HG03558 (cell line): ENCODE measurements around the gene CASP4.
"Not testable (repeated sequence)": the region's sequence is repeated elsewhere in the genome, so short reads cannot be mapped to it uniquely, and the experiment has no call there.

ENCODE experiments used
- ATAC-seq: cut with Tn5 transposase; IDR thresholded peaks from one replicate; pipeline ENCODE4 v1.9.1; 2021; ENCODE audit warnings: moderate number of reproducible peaks; ENCODE audit not compliant: unreplicated experiment; ENCODE audit errors: extremely low read depth

CASP4 gene

DNA sequence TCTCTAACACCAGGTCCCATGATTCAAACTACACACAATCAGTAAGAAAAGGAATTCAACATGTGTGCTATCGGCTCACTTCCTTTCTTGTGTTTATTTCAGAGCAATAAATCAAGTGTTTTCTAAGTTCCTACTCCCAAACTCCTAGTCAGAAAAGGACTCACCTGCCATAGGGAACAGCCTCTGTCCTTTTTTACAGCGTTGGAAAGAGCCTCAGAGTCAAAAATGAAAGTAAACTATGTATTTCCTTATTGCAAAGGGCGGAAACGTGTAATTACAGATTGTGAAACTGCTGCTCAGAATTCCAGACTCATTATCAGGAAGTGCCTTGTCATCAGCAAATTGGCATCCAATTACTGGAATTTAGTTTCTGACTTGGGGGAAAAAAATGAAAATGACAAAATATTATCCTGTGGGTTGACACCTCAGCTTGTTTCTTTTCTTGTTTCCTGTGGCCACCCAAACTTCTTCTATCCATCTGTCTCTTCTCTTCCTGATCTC is at the start of gene CASP4:
TSS of gene CASP4 (minus strand) at position 220 of the 501 bp plus-strand sequence. CDS start at position 171, 49 bp downstream.
- ATAC-seq = peak; percentile 90

DNA sequence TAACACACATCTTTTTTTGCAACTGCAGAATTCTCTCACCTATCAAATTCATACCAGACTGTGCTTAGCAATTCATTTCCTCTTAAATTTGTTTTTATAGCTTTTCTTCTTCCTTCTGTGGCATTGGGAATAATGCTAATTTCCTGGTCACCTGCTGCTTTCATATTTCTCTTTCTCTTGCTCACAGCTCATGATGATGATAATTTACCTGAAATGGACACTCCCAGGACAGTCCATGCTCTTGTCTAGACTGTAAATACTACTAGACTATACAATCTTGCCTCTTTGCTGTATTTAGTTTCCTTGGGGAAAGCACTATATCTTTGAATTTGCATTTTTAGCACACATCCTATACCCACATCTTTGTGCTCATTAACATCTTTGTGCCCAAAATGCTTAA is 39.1 kb upstream of the CASP4 start:
- no peak for ATAC-seq

DNA sequence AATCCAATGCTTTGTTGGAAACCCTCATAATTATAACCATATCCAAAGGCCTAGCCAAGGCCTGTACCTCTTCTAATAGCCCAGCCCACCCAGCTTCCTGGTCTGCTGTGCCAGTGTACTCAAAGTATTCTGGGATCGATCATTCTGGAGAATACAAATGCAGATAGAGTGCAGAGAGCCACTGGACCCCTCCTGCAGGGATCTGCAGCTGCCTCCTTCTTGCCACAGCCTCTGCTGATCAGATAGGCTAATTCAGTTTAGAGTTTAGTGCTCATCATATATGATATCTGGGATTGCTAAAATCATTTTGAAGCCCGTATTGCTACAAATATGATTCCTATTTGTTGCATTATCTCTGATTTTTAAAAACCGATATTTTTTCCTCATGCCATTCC is 37.1 kb upstream of the CASP4 start:
- ATAC-seq = no peak

DNA sequence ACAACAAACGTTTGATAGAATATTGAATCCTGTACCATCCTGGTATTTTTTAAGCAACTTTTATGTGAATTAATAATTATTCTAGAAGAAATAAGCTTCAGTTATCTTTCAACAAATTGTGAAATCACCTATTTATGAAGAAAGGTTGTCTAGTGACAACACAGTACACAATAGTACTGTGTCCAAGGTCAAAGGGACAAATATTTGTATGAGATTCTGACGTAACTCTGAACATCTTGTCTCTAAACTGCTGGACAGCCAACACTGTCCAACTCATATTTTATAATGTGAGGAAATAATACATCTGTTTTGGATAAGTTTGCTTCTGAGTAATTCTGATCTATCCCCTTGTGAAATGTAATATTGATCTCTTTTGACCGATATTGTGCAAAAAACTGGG is 35.6 kb upstream of the CASP4 start:
- ATAC-seq = no peak

GRCh38 chr11:105003151-105003550 is 34.8 kb upstream of the CASP4 start:
- no peak for ATAC-seq

DNA sequence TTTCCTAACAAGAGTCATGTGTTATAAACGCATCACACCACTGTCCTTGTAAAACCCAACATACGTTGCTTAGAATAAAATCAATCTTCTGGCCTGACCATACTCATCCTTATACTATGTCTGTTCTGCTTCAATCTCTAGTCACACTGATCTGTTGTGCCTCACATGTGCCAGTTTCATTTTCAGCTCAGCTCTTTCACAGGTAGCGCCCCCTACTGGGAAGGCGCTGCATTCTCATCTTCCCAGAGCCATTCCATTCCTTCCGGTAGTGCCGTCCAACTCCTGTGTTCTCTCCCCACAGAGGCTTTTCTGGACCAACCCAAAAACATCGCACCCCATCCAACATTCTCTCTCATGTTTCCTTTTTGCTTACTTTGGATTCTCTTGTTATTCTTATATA is 32.4 kb upstream of the CASP4 start:
- ATAC-seq = peak; percentile 87

- no peak for ATAC-seq
These were observed 31.8 kb upstream of the CASP4 start for GRCh38 chr11:105000167-105000566.

- ATAC-seq = no peak
These were observed 31.3 kb upstream of the CASP4 start for GRCh38 chr11:104999721-105000120.

DNA sequence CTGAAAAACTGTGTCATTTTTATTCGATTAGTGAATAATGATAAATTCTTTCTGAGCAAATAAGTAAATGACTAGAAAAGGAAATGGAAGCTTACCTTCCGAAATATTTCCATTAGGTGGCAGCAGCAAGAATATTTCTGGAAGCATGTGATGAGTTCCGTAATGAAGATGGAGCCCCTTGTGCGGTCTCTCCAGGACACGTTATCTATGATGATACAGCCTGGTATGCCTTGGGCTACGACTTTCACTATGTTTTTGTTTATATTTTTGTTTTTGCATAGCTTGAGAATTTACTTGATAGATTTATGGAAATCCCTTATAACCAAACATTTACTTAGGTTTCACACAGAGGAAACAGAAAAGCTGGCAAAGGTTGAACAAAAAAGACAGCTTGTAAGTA is 28.9 kb upstream of the CASP4 start:
- ATAC-seq = no peak

DNA sequence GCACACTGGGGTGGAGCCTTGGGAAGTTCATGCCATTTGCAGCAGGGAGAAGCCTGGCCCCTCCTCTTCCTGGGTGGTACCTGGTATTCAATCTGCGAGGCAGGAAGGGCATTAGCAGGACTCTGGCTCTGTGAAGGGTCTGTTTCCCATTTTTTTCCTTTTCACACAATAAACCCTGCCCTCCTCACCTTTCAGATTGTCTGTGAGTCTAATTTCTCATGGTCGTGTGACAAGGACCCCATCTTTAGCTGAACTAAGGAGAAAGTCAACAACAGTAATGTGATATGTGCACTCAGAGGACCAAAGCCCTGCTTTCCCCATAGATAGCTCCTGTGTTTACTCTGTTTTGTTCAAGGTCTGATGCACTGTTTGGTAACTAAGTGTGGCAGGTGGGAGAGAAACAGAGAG is 26.6 kb upstream of the CASP4 start:
- ATAC-seq = no peak

- ATAC-seq = no peak
These were observed 24.4 kb upstream of the CASP4 start for GRCh38 chr11:104992781-104993180.

- no peak for ATAC-seq
These were observed 23.6 kb upstream of the CASP4 start for GRCh38 chr11:104991994-104992393.

DNA sequence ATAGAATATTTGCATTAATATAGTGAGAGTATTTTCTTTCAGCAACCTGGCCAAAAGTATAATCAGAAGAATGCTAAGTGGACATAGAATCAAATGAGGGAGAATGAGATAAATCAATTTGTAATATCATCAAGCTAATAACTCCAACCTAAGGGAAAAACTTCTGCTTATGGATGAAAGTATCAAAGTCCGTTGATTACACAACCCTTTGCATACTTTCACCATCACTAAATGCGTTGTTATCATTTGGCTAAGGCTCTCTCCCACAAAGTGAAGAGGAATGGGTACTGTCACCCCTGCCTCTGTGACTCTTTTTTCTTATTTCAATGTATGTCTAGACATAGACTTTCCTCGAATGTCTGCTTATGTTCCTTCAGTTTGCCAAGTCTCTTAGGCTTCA is 16.4 kb upstream of the CASP4 start:
- no peak for ATAC-seq

DNA sequence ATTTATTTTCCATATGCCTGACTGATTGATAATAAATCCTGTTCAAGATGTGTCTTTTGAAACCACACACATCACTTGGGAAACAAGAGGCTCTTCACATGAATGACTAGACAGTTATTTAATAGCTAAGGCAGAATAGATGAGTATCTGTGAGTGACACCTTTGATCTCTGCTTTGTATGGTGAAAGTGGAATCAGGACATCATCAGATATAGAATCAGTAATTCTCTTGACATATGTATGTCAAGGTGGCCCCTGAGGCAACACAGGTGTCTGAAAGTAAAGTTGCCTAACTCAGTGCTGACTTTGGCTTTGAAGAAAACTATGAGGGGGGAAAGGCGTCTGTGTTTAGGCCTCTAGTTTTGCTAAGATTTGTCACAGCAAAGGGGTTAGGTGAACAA is 11.5 kb upstream of the CASP4 start:
- no peak for ATAC-seq

DNA sequence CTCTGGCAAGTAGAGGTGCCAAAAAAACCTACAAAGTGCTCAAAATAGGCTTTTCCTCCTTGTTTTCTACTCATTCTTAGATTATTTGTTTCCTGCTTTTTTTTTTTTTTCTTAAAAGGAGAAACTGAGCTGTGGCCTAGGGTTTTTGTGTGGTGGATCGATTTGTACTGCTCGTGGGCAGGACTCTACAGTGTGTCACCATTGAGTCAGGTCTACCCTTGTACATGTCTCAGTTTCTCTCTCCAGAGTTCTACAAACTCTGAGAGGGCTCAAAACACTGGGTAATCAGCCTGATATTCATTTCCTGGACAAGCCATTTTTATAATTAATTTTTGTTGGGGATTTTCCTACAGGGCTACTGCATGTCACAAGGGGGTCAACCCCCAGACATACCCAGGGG is 5.2 kb upstream of the CASP4 start:
- no peak for ATAC-seq

GRCh38 chr11:104972924-104973323 is 4.5 kb upstream of the CASP4 start:
- ATAC-seq = not testable (repeated sequence)

- no peak for ATAC-seq
These were observed 2.4 kb upstream of the CASP4 start for GRCh38 chr11:104970756-104971155.

DNA sequence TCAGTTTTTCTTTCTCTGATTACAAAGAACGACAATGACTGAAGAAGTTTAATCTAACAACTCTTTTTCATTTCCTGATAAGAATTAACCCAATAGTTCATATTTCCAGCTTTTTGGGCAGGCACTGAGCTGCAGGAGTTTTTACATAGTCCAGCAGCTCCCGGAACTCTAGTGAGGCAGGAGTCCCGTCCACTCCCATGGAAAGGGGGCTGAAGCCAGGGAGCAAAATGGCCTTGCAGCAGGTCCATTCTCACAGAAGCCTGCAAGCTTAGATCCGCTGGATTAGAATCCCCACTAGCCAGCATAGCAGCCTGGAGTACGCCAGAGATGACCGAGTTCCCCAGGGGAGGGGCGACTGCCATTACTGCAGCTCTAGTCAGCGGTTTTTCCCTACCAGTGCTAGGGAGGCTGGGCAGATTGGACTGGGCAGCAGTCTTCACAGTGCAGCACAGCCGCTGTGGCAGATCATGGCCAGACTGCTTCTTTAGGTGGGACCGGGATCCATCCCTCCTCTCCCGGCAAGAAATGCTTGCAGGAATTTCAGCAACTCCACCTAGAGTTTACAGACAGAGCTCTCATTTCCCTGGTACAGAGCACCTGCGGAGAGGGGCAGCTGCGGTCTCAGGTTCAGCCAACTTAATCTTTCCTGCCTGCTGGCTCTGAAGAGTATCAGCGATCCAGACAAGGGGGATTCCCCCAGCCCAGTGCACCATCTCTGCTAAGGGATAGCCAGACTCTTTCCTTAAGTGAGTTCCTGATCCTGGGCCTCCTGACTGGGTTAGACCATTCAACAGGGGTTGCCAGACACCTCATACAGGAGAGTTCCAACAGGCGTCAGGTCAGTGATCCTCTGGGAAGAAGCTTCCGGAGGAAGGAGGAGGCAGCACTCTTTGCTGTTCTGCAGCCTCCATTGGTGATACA is 742 bp upstream of the CASP4 start:
- ATAC-seq = no peak

DNA sequence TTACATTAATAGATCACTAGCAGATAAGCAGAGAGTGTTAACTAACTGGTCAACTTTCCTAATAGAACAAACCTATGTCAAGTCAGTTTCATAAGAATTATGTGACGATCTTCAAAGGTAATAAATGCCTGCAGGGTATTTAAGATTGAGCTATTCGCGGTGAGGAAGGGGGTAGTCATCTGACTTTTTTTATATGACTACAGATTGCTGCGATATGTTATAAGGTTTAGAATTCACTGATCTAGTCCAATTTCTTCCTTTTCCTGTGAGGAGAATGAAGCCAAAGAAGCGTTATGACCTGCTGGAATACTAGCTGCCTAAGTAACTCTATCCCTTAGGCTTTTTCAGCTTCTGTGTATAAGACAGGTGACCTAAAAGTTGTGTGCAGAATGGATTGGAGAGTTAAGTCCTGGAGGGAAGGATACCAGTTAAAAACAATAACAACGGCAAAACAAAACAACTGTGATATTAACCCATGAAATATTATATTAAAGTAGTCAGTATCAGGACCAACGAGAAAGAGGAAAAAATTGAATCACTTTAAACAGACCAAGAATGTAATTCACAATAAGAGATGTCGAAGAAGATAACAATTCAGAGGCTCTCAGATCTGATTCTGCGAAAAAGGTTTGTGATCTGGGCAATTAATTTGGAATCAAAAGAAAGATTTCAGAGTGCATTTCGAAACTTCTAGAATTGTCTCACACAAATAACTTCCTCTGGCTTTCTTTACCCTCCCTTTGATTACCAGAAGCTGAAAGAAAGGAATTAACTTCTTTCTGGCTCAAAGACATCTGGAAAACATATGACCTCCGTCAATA is 630 bp downstream of the CASP4 start:
- ATAC-seq = no peak

DNA sequence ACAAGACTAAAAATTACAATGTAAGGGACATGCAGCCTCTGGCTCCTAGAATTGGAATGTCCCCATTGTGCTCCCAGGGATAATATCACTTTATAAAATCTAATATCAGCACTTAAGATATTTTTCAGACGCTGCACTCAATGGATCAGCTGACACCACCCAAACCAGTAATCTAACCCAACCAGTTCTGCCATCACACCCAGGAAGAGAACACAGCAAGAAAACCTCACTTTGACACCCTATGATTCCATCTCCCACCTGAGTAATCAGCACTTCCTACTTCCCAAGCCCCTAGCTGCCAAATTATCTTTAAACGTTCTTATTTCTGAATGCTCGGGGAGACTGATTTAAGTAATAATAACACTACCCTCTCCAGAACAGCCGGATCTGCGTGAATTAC is 2.6 kb downstream of the CASP4 start:
- no peak for ATAC-seq

DNA sequence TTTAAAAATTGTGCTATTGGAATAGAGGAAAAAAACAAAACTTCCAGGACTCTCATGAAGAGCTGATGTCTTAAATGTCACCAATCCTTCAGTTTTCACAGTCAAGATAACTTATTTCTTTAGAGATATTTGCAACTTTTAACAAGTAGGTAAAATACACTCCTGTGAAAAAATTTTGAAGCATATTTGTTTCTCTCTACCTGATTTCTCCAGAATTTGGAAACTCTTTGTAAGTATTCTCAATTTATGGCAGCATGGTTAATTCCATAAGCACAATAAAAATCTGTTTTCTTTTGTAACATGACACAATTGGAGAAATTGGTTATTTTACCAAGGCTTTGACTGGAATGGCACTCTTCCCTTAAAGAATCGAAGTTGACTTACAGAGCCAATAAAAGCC is 4.1 kb downstream of the CASP4 start:
- no peak for ATAC-seq
